Adrenal gland (tissue), 5 donors: ENCODE results near the gene APCDD1L.

ENCODE experiments used
- CTCF ChIP-seq, 6 experiments: fragments of 450-650 bp in 4 of 6; fragments of 200-600 bp in 2 of 6; sonication (generic) in 1 of 6; IDR thresholded peaks; 1 replicate in 5 of 6; 2 replicates in 1 of 6; pipeline versions ENCODE4 v1.5.1 to v1.8.0; 2016 to 2021; ENCODE audit warnings: antibody characterized with exemption in 6 of 6, mild to moderate bottlenecking in 2 of 6, moderate library complexity in 1 of 6
- POLR2A ChIP-seq, 2 donors: fragments of 450-650 bp; IDR thresholded peaks; one replicate each; pipeline ENCODE4 v1.6.1; 2017; ENCODE audit warnings: antibody characterized with exemption in 2 of 2, mild to moderate bottlenecking in 2 of 2, moderate library complexity in 1 of 2
- donor health status: DM: no; HTN: no; CAD: no.

GRCh38 chr20:58536289-58536688, 21.1 kb upstream of the APCDD1L start:
- no peak for TF ChIP-seq POLR2A (IDR thresholded peaks at IDR 0.05)
- no peak for TF ChIP-seq CTCF (IDR thresholded peaks at IDR 0.05)
